Adrenal gland (tissue), 5 donors: ENCODE data around the gene CHPT1.

Experiments used
- POLR2A ChIP-seq, 2 donors: fragments of 450-650 bp; IDR thresholded peaks; one replicate each; pipeline ENCODE4 v1.6.1; 2017; ENCODE audit warnings: antibody characterized with exemption in 2 of 2, mild to moderate bottlenecking in 2 of 2, moderate library complexity in 1 of 2
- TF ChIP-seq, protein P1 (sequence below), 6 experiments: fragments of 450-650 bp in 4 of 6; fragments of 200-600 bp in 2 of 6; sonication (generic) in 1 of 6; IDR thresholded peaks; 1 replicate in 5 of 6; 2 replicates in 1 of 6; pipeline versions ENCODE4 v1.5.1 to v1.8.0; 2016 to 2021; ENCODE audit warnings: antibody characterized with exemption in 6 of 6, mild to moderate bottlenecking in 2 of 6, moderate library complexity in 1 of 6
- donor health status: DM: no; HTN: no; CAD: no.

DNA sequence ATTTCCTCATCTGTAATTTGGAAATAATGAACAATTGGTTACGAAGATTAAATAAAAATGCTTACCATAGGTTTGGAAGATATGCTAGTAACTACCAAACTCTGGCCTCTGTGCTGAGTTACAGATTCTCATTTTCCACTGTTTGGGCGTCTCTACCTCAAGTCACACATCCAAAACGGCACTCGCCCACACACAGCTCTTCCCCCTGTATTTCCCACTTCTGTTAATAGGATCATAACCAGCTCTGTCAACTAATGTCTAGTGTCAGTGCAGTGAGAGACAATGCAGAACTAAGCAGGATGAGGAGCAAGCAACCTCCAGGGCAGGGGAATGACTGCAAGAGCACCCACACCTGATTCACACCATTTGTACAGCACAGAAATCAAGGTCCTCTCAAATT, 52.7 kb downstream of the CHPT1 start:
- TF ChIP-seq POLR2A (IDR thresholded peaks at IDR 0.05): no peak
- TF ChIP-seq, protein P1, sequence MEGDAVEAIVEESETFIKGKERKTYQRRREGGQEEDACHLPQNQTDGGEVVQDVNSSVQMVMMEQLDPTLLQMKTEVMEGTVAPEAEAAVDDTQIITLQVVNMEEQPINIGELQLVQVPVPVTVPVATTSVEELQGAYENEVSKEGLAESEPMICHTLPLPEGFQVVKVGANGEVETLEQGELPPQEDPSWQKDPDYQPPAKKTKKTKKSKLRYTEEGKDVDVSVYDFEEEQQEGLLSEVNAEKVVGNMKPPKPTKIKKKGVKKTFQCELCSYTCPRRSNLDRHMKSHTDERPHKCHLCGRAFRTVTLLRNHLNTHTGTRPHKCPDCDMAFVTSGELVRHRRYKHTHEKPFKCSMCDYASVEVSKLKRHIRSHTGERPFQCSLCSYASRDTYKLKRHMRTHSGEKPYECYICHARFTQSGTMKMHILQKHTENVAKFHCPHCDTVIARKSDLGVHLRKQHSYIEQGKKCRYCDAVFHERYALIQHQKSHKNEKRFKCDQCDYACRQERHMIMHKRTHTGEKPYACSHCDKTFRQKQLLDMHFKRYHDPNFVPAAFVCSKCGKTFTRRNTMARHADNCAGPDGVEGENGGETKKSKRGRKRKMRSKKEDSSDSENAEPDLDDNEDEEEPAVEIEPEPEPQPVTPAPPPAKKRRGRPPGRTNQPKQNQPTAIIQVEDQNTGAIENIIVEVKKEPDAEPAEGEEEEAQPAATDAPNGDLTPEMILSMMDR (IDR thresholded peaks at IDR 0.05): no peak
